Breast epithelium (tissue), 4 donors: ENCODE data around the gene TRMT13. TPM values are rescaled to one million over a fixed set of nuclear protein-coding genes. Genes with fewer than 3 reads are reported as not detected.

ENCODE experiments used
- DNase-seq, 2 donors: peaks; one replicate each; pipeline ENCODE4 v3.0.0-alpha.2; 2019; ENCODE audit warnings: low spot score in 2 of 2
- H3K27ac ChIP-seq, 2 donors: fragments of 200-600 bp; sonication (generic) in 1 of 2; one replicate each; pipeline ENCODE4 v1.5.1; 2016 to 2019; ENCODE audit warnings: mild to moderate bottlenecking in 1 of 2
- H3K27me3 ChIP-seq, 2 donors: fragments of 200-600 bp; sonication (generic) in 1 of 2; one replicate each; pipeline versions ENCODE4 v1.5.1 to v1.6.0; 2017 to 2019; ENCODE audit warnings: control low read depth in 1 of 2, mild to moderate bottlenecking in 1 of 2
- H3K36me3 ChIP-seq: fragments of 200-600 bp; one replicate; pipeline ENCODE4 v1.5.1; 2019
- H3K4me1 ChIP-seq, 2 donors: fragments of 200-600 bp; sonication (generic); one replicate each; pipeline ENCODE4 v1.5.1; 2016 to 2019; ENCODE audit warnings: control low read depth in 1 of 2
- H3K4me3 ChIP-seq, 3 donors: fragments of 200-600 bp; sonication (generic); 1 replicate in 2 of 3; 2 replicates in 1 of 3; pipeline ENCODE4 v1.5.1; 2016 to 2019; ENCODE audit warnings: mild to moderate bottlenecking in 3 of 3, moderate library complexity in 2 of 3
- H3K9me3 ChIP-seq, 2 donors: fragments of 200-600 bp; sonication (generic) in 1 of 2; one replicate each; pipeline ENCODE4 v1.5.1; 2016 to 2019; ENCODE audit warnings: control low read depth in 1 of 2
- CTCF ChIP-seq, 3 donors: fragments of 450-650 bp; IDR thresholded peaks; one replicate each; pipeline ENCODE4 v1.5.1; 2016 to 2017; ENCODE audit warnings: antibody characterized with exemption in 3 of 3, mild to moderate bottlenecking in 3 of 3, moderate library complexity in 3 of 3
- POLR2A ChIP-seq: fragments of 450-650 bp; IDR thresholded peaks from one replicate; pipeline ENCODE4 v1.6.1; 2016; ENCODE audit warnings: antibody characterized with exemption, mild to moderate bottlenecking, moderate library complexity
- POLR2AphosphoS5 ChIP-seq, 3 donors: sonication (generic); formaldehyde crosslinking; IDR thresholded peaks; one replicate each; pipeline ENCODE4 v1.6.1; 2017; ENCODE audit warnings: antibody characterized with exemption in 3 of 3
- intact Hi-C: fragments of 100-400 bp; cut with DNase I; formaldehyde crosslinking; loops from one replicate; pipeline ENCODE4 v1.15.1; 2023; ENCODE audit warnings: low total_unique reads
- total RNA-seq, 3 donors: library from RNA; depleted of rRNA; stranded (reverse); fragments of >200 nt; gene quantifications; one replicate each; pipeline ENCODE4 v1.1.0, GENCODE V29; 2016

The TRMT13 gene
- total RNA-seq, 3 donors from 2014 or later, result 16.0 to 36.1 (median 21.0) TPM

GRCh38 chr1:100127226-100127625 lies 5.7 kb upstream of the TRMT13 start:
- intact Hi-C loops, result no loop called here

GRCh38 chr1:100130552-100131077 lies 2.3 kb upstream of the TRMT13 start:
- H3K9me3 ChIP-seq, result no peaks in the 10 kb centered on the region
- TF ChIP-seq POLR2A (no peak), POLR2AphosphoS5 (IDR thresholded peaks at IDR 0.05) (no peak), CTCF (IDR thresholded peaks at IDR 0.05) (no peak)
- no peaks in the 10 kb centered on the region for H3K27me3 ChIP-seq
- DNase-seq, result no peak
- H3K36me3 ChIP-seq, result no peaks in the 10 kb centered on the region
- intact Hi-C loops, result no loop called here
- H3K4me3 ChIP-seq, result no peak overlapping the region
- no peaks in the 10 kb centered on the region for H3K4me1 ChIP-seq
- no peak overlapping the region for H3K27ac ChIP-seq

More at GRCh38 chr1:100127226-100127625, 5.7 kb upstream of the TRMT13 start:
- H3K4me1 ChIP-seq, result no peaks in the 10 kb centered on the region
- H3K27me3 ChIP-seq, result no peaks in the 10 kb centered on the region
- no peak for DNase-seq
- H3K36me3 ChIP-seq, result no peaks in the 10 kb centered on the region
- TF ChIP-seq CTCF (IDR thresholded peaks at IDR 0.05), result no peak
- TF ChIP-seq POLR2A, result no peak
- TF ChIP-seq POLR2AphosphoS5 (IDR thresholded peaks at IDR 0.05), result no peak
- no peak overlapping the region for H3K4me3 ChIP-seq
- no peaks in the 10 kb centered on the region for H3K9me3 ChIP-seq
- no peak overlapping the region for H3K27ac ChIP-seq

GRCh38 chr1:100131623-100132022 lies 1.3 kb upstream of the TRMT13 start:
- Histone ChIP-seq H3K36me3 (no peaks in the 10 kb centered on the region), H3K9me3 (no peaks in the 10 kb centered on the region), H3K27me3 (no peaks in the 10 kb centered on the region), H3K27ac (no peak overlapping the region), H3K4me1 (no peaks in the 10 kb centered on the region), H3K4me3 (no peak overlapping the region)
- intact Hi-C loops, result no loop called here
- TF ChIP-seq POLR2AphosphoS5 (IDR thresholded peaks at IDR 0.05) (no peak), CTCF (IDR thresholded peaks at IDR 0.05) (no peak), POLR2A (no peak)
- no peak for DNase-seq

- intact Hi-C loops, result no loop called here
- H3K4me3 ChIP-seq, result no peak overlapping the region
- TF ChIP-seq POLR2AphosphoS5 (IDR thresholded peaks at IDR 0.05) (no peak), CTCF (IDR thresholded peaks at IDR 0.05) (no peak), POLR2A (no peak)
- DNase-seq, result no peak
- no peak overlapping the region for H3K27ac ChIP-seq
- peaks cover 10% of the 10 kb centered on the region for H3K36me3 ChIP-seq
- no peaks in the 10 kb centered on the region for H3K4me1 ChIP-seq
- H3K27me3 ChIP-seq, result no peaks in the 10 kb centered on the region
- no peaks in the 10 kb centered on the region for H3K9me3 ChIP-seq
Observed at GRCh38 chr1:100134872-100135271, 1.9 kb downstream of the TRMT13 start.

GRCh38 chr1:100137602-100138001 lies 4.6 kb downstream of the TRMT13 start:
- no peak for DNase-seq
- H3K4me3 ChIP-seq, result no peak overlapping the region
- H3K9me3 ChIP-seq, result no peaks in the 10 kb centered on the region
- peaks cover 16% of the 10 kb centered on the region for H3K36me3 ChIP-seq
- intact Hi-C loops, result no loop called here
- no peaks in the 10 kb centered on the region for H3K27me3 ChIP-seq
- H3K27ac ChIP-seq, result no peak overlapping the region
- H3K4me1 ChIP-seq, result no peaks in the 10 kb centered on the region
- no peak for TF ChIP-seq POLR2A
- TF ChIP-seq POLR2AphosphoS5 (IDR thresholded peaks at IDR 0.05), result no peak
- TF ChIP-seq CTCF (IDR thresholded peaks at IDR 0.05), result no peak
